ENCODE data around the gene ECE1. TPM values are rescaled to one million over a fixed set of nuclear protein-coding genes. Genes with fewer than 3 reads are reported as not detected.

The ECE1 gene
- total RNA-seq, 1 experiment from 2014 or later = 192 TPM

GRCh38 chr1:21326861-21327344 is 36.6 kb upstream of the ECE1 start:
- DNase-seq (ENCODE audit: low read depth, low spot score) (no peak), ATAC-seq (no peak)
- in situ Hi-C loops (cut with HindIII; ENCODE audit: low pct_unique_long_range_greater_than_20kb, low sequenced_read_pairs) = no loop called here
- no peak overlapping the region for H3K4me3 ChIP-seq (ENCODE audit: low read depth in 2 of 2, low read length in 2 of 2)
- CTCF ChIA-PET = interaction anchor here (1.2 kb wide), 1 partner anchor 72 kb away, joined by 17 read pairs; no protein-coding TSS in a partner anchor
- peaks cover 89% of the 10 kb centered on the region for H3K4me1 ChIP-seq (ENCODE audit: control insufficient read depth, insufficient read depth, low read length)
- no peaks in the 10 kb centered on the region for H3K27me3 ChIP-seq (ENCODE audit: control insufficient read depth, insufficient read depth, low read length)
- BruUV-seq (replicated peaks) = no TSS peak
- POLR2A ChIA-PET = no interaction called here
- intact Hi-C loops (cut with micrococcal nuclease; ENCODE audit: unreplicated experiment) = no loop called here
- TF ChIP-seq CTCF (IDR thresholded peaks at IDR 0.05) (no peak), REST (IDR thresholded peaks at IDR 0.05; ENCODE audit: insufficient read depth in 1 of 2, low read depth in 2 of 2, low read length in 1 of 2) (no peak), TCF7L2 (IDR thresholded peaks at IDR 0.05; ENCODE audit: low read depth, low read length) (no peak), SIN3A (IDR thresholded peaks at IDR 0.05; ENCODE audit: borderline replicate concordance, insufficient read depth, low read depth, low read length) (no peak), POLR2AphosphoS5 (IDR thresholded peaks at IDR 0.05; ENCODE audit: low read depth, low read length) (no peak)
- H3K27ac ChIP-seq (ENCODE audit: low read length) = peak overlapping the region; percentile 97
- no peaks in the 10 kb centered on the region for H3K9me3 ChIP-seq (ENCODE audit: control insufficient read depth, insufficient read depth, low read depth, low read length)
- H3K36me3 ChIP-seq (ENCODE audit: control insufficient read depth, insufficient read depth, low read length) = no peaks in the 10 kb centered on the region; the same call in 1 of the 2 replicates

GRCh38 chr1:21325731-21326387 is 35.6 kb upstream of the ECE1 start:
- no peak for TF ChIP-seq SIN3A (IDR thresholded peaks at IDR 0.05; ENCODE audit: borderline replicate concordance, insufficient read depth, low read depth, low read length)
- TF ChIP-seq CTCF (IDR thresholded peaks at IDR 0.05) = no peak
- no peak for TF ChIP-seq TCF7L2 (IDR thresholded peaks at IDR 0.05; ENCODE audit: low read depth, low read length)
- TF ChIP-seq REST (IDR thresholded peaks at IDR 0.05; ENCODE audit: insufficient read depth in 1 of 2, low read depth in 2 of 2, low read length in 1 of 2) = no peak
- no peak for TF ChIP-seq POLR2AphosphoS5 (IDR thresholded peaks at IDR 0.05; ENCODE audit: low read depth, low read length)
- POLR2A ChIA-PET = interaction anchor here (0.6 kb wide), 2 partner anchors 35 to 107 kb away, joined by 5 to 9 read pairs; no protein-coding TSS in a partner anchor
- Histone ChIP-seq H3K27me3 (ENCODE audit: control insufficient read depth, insufficient read depth, low read length) (no peaks in the 10 kb centered on the region), H3K27ac (ENCODE audit: low read length) (peak overlapping the region; percentile 97), H3K36me3 (ENCODE audit: control insufficient read depth, insufficient read depth, low read length) (no peaks in the 10 kb centered on the region; the same call in 1 of the 2 replicates), H3K4me1 (ENCODE audit: control insufficient read depth, insufficient read depth, low read length) (peaks cover 91% of the 10 kb centered on the region), H3K4me3 (ENCODE audit: low read depth in 2 of 2, low read length in 2 of 2) (peak overlapping the region in 1 of 2 experiments; percentile 38; a peak in 2 of 4 replicates), H3K9me3 (ENCODE audit: control insufficient read depth, insufficient read depth, low read depth, low read length) (no peaks in the 10 kb centered on the region)
- no TSS peak for BruUV-seq (replicated peaks)
- ATAC-seq (no peak; the same call in 1 of the 2 replicates), DNase-seq (ENCODE audit: low read depth, low spot score) (no peak)
- CTCF ChIA-PET = interaction anchor here (1.0 to 2.5 kb wide), 5 partner anchors 12 to 93 kb away, joined by 4 to 17 read pairs (median 7); no protein-coding TSS in a partner anchor
- in situ Hi-C loops (cut with HindIII; ENCODE audit: low pct_unique_long_range_greater_than_20kb, low sequenced_read_pairs) = no loop called here
- intact Hi-C loops (cut with micrococcal nuclease; ENCODE audit: unreplicated experiment) = no loop called here
